NCI-H2171 treated with DMSO at 0.1 percent for 48 hours (cell line): ENCODE measurements around the gene AKAP6.
A peak's percentile ranks its signal among the peaks of the same experiment; 100 is the strongest.

Source experiments
- DNase-seq: peaks from one replicate; lab custom pipeline; 2025; lab: John Stamatoyannopoulos, UW

Gene AKAP6

DNA sequence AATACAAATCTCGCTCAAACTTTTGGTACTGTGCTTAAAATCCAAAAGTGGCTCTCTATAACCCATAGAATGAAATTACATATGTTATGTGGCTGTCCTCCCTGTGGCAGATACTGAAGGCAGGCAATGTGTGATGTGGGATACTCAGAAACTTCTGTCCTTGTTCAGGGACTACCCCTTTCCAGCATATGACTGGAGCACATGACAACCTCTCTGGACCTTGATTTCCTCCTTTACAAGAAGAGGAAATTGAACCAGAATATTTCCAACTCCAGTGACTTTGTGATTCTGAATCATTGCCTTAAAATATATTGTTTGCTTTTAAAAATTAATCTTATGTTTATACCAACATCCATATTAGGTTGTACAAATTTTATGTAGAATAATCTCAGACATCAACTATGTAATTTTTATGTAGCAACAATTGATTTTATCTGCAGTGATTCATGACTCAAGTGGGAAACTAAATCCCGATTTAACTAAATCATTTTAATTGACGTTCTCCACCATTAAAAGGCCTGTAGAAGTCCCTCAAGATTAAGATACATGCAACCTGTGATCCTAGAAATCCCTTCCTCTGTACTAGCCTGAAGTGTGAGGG, 162.4 kb downstream of the AKAP6 start:
- no peak for DNase-seq

DNA sequence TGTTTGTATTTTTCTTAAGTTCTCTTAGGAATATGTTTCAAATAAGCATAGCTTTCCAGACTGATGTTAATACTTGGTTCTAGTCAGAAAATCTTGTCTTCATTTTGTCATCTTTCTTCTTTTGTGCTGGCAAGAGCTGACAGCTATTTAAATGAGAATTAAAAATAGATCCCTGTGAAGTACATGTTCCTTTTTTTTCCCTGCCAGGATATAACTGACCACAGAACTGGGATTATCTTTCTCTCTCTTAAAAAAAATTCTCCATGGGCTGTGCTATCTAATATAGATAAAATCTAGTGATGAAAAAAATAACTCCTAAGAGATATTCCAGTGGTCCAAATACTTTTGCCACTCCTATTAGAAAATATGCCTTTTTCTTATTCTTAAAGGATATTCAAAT, 163.4 kb downstream of the AKAP6 start:
- no peak for DNase-seq

DNA sequence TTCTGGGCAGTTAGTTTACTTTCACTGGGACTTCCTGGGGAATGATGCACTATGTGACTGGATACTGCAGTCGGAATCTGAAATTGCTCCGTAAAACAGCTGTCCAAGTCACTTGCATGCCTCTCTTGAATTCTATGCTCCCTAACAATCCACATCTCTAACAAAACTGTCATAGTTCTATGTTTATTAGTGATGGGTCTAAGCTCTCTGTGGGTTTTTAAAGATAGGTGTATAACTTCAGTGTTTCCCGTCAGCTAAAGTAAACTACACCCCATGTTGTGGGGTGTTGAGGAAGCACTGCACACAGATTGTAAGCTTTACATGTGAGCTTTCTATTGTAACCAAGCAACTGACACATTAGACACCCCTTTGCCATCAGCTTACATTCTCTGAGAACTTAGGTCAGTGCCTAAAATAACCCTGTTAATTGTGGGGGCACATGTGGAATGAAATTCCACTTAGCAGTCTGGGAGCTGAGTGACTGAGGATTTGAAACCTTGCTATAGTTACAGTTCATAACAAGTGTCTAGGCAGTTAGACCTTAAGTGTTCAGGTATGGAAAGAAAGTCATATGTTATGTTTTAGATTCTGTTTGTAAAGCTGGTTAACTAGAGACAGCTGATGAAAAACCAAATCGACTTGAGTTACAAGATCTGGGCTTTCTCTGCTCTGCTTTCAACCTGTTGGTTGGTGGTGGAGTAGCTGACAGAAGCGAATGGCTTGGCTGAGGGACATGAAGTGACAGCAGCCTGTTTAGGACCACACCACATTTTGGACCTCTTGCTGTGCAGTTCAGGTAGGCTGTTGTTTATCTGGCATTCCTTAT, 165.7 kb downstream of the AKAP6 start:
- DNase-seq: no peak

DNA sequence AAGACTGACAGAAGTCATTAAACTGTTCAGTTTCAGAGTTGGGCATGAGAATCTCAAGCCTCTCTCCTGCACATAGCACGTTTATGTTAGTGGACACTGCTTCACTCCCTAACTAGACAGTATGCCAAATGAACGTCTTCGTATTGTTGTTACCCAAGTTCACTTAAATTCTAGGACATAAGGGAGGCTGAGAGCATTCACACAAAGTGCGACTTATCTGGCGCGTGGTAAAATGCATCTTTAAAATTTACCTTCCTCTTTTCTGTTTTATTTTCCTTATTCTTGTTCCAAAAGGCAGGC, 166.3 kb downstream of the AKAP6 start:
- no peak for DNase-seq

DNA sequence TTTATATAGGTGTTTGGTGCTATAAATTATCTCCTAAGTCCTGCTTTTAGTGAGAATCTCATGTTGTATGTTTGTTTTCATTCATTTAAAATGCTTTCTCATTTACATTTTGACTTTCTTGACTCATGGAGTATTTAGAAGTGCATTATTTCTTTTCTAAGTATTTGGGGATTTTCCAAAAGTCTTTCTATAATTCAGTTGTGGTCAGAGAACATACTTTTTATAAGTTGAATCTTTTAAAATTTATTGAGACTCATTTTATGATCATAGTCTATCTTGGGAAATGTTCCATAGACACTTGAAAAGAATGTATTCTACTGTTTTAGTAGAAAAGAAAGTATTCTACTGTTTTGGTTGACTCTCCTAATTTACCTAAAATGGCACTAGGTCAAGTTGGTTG, 168.2 kb downstream of the AKAP6 start:
- DNase-seq: no peak

DNA sequence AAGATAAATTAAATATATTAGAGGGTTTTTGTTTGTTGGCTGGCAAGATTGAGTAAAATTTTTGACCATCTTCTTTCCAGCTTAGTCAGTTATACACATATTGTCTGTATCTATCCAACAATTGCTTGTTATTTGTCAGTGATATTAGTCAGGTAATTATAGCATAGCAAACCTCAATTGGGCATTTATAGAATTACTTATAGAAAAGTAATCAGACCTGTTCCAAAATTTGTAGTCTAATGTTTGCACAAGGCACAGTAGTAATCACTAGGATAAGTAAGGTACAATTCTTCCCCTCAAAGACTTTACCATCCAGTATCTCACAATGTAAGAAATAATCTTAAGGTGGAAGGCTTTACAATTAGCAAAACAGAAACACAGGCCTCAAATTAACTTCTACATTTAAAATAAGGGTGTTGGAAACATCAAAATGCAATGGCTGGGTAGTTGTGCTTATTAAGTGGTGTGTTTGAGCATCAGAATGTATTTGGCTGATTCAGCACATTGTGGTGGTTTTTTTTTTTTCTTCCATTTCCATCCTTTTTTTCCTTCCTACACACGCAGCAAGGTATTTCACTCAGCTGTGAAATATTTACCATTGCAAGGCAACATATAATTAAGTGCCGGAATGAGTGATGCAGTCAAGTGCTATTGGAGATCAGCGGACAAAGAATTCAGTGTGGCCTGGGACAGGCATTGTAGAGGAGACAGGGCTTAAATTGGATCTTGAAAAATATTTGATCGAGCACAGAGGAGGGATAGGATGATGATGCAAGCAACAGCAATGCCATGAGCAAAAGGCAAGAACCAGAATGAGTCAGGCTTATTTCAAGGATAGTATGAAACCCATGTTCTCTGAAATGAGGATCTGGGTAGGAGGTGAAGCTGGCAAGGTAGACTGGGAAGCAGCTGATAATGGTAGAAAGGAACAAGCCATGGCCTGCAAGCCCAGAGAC, 178.2 kb downstream of the AKAP6 start:
- no peak for DNase-seq

DNA sequence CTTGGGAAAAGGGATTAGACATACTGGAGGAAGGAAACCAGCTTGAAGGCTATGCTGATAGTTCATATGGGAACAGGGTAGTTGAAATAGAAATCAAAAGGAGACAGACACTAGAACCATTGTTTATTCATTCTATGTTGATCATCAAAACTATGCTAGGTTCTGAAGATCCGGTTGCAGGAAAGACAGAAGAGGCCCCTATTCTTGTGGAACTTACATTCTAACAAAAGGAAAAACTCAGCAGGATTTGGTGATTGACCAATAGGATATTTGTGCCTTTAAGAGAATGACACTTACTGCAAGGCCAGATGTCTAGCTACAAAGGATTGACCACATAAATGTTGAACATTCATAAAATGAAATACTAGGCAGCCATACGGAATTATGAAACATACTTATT, 179.2 kb downstream of the AKAP6 start:
- DNase-seq: no peak

DNA sequence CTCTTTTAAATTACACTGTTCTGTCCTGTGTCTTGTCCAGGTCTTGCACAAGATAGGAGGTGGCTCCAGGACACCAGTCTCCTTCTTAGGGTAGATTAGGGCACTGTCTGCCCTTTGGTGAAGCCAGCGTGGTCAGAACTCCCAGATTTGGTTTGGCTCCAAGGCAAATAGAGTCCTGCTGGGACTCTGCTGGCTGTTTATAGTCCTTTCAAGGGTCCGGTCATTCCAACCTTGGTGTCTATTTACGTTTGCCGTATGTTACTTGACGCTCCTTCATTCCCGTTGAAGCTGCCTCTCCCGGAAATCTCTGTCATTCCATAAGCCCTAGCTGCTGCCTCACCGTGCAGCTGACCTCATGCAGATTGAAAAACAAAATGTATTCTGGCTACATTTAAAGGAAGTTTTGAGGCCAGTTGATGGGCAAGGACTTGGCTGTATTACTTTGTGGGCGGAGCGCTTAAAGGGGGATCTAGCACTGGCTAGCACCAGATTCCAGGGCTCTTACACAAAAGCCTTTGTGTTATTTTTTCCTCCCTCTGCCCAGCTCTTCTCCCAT, 180.6 kb downstream of the AKAP6 start:
- DNase-seq: no peak

DNA sequence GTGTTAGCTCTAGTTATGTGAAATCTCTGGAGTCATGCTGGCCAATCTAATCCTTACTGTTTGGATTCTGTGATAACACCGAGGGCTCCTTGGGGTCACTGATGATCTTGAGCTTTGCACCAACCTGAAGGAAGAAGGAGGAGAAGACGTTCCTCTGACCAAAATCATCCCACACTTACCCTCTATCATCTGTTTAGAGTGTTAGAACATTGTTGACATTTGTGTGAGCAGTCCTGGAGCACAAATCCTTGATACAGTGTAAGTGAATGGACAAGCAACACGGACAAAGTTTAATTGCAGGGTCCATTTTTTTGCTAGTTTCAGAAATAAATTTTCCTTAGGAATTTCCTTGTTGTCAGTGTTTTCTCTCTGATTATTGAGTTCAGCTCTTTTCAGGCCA, 181.7 kb downstream of the AKAP6 start:
- DNase-seq: no peak

DNA sequence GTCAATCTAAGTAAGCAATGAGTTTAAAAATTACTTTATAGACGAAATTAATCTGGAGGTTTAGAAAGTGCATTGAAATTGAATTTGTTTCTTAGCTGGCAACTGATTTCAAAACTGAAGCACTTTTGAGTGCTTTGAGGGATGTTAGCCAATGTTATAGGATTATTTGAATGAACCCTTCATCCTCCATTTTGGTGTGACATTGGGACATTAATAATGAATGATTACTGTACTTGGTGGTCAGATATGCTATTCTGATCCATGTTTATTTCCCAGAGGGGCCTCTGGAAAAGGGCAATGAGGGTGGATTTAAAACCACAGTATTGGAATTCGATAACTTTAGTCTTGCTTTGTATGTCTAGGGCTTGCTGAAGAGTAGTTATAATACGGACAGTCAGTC, 183.2 kb downstream of the AKAP6 start:
- DNase-seq: no peak

DNA sequence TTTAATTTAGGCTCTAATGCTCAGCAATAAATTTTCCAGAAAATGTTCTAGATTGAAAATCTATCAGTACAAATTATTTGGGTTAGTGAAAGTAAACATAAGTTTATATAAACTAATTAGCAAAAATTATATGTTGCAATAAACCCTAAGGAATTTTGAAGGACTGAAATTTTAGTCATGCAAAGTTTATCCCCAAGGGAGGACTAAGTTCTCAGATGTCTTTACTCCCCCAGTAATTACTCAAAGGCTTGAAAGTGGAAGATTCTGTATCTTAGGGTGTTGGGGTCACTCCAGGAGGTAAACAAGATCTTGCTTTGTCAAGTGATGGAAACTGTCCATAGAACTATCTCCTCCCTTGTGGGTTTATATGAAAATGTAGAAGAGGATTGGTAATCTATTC, 183.7 kb downstream of the AKAP6 start:
- no peak for DNase-seq

DNA sequence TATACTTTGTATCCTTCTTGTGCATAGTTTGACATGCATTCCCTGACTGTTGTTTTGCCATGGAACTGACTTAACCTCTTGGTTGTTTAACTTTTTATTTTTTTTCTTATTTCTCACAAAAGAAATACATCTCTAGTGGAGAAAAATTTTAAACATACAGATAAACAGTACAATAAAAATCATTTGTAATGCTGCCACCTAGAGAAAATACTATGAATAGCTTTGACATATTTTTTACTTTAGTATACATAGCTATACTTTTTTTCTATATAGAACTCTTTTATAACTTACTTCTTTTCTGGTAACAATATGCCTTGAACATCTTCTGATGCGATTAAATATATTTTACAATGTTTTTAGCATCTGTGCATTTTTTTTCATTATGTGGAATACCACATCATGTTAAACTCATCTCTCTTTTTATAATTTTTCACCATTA, 184.5 kb downstream of the AKAP6 start:
- DNase-seq: peak; percentile 37

DNA sequence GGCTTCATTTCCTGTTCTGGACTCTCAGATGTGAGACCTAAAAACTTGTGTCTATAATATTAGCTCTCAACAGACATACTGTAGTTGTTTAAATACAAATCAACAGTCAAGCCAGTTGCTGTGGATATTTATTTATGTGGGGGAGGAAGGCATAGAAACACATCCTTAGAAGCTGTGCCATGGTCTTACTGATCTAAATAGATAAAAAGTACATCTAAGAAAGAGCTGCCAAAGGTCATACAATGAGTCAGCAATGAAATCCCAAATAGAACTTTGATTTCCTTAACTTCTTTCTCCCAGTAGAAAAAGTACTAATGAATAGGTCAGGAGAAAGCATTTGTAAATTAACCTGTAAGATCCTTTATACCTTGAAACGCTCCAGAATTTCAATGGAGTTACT, 185.1 kb downstream of the AKAP6 start:
- DNase-seq: no peak

DNA sequence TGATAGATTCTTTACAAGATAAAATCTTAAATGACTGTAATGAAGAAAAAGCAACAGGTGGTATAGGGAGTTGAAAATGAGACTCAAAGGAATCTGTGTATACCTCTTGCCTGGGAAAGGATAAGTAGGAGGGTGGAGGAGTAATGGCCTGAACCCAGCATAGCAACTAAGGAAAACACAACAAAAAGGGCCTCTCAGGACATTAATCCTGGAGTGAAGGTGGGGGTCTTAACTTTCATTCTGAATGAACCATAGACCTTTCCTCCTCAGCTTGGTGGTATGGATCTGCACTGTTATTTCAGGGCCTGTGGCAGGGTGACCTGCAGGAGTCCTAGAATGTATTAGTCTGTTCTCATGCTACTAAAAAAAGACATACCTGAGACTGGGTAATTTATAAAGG, 185.6 kb downstream of the AKAP6 start:
- no peak for DNase-seq

DNA sequence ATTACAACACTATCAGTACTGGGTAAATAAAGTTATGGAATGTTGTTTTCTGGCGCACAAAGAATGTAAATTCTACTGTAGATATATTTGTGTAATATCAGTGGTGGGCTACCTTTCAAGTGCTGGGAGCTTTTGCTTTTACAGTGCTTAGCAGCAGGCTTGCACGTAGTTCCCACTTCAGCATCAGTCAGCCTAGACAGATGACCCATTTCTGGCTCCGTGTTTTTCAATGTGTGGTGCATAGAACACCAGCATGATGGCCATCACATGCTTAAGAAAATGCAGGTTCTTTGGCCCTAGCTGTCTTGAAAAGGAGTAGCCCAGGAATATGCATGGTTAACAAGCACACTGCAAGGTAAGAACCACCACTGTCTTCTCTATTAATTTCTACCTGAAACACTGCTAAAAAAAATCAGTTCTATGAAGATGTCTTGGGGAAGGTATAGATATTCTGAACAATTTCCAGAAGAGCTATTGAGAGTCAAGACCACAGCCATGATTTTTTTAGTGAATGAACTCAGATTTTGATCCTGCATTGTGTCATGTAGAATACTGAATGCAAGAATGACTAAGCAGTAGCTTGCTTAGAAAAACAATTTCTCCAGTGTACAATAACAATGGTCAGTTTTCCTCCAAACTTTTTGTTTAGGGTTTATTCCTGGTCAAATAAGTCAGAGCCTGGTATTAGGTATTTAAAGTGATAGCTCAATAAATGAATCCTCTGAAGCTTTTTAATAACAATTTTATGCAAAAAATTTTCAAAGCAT, 195.7 kb downstream of the AKAP6 start:
- no peak for DNase-seq

DNA sequence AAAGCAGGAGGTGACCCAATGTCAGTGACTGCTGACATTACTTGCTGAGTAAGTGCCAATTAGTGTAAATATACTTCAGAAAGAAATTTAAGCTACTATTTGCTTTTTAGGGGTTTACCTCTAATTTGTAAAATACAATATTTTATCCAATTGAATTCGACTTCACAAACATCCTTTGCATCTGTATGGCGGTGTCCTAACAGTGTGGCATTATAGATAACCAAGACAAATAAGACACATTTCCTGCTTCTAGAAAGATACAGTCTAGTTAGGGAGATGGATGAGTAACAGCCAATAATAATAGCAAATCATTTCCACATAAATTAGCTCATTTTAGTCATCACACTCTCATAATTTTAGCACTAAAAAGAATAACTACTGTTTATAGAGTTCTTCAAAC, 196.5 kb downstream of the AKAP6 start:
- DNase-seq: no peak

DNA sequence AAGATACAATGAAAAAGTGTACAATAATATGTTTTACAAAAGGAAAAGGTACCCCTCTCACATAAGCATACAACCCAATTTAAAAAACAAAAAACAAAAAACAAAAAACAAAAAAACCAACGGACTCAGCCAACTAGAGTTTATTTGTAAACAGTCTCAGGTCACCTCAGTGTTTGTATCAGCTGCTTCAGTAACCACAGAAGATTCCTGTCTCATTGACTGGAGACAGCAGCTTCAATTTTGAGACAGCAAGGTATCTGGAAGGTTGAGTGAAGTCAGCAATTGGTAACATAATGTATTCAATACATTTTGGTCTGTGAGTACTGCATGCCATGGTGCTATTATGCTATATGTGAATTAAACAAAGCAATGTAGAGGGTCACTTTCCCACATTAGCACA, 201.7 kb downstream of the AKAP6 start:
- DNase-seq: no peak

DNA sequence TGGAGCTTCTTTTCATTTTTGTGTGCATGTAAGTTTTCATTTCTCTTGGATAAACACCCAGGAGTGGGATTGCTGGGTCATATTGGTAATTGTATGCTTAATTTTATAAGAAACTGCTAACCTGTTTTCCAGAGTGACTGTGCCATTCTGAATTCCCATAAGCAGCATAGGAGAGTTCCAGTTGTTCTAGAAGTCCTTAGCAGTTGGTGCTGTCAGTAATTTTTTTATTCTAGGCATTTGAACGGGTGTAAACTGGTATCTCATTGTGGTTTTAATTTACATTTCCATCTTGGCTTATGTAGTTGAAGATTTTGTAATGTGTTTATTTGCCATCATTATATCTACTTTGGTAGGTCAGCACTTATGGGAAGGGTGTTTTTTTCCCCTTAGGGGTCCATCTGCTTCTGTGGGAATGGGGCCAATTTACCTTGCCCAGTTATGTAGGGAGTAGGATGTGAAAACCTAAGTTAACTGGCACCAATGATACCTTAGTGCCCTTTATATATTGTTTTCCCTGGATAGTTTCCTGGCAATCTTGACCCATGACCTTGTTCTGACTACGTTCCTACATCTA, 202.9 kb downstream of the AKAP6 start:
- DNase-seq: peak; percentile 82

DNA sequence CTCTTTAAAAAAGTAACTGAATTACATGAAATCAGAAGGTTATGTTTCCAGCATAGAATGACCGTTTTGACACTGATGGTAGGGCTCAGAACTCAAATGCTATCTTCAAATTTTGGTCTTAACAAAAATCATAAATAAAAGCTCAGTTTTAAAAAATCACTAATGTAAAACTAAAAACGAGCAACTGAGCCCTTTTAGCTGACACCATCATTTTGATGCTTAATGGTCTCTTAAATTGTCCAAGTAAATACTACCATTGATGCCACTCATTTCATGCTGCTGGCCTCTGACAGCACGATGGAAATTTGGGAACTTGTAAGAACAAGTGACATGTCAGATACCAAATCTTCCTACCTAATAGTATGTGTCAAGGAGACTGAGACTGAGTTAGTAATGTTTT, 205.0 kb downstream of the AKAP6 start:
- no peak for DNase-seq

DNA sequence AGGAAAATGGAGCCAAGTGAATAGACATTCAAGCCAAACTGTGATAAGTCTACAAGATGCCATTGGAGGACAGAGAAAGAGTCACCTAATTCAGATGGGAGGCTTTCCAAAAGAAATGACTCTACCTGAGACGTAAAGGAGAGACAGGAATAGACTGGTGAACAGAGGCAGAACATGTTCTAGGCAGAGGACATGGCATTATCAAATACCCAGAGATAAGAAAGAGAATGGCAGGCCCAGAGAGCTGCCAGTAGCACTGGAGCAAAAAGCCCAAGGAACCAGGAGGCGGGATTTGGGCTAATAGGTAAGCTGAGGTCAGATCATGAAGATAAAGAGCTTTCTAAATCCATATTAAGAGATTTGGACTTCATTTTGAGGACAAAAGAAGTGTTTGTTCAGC, 207.1 kb downstream of the AKAP6 start:
- no peak for DNase-seq

DNA sequence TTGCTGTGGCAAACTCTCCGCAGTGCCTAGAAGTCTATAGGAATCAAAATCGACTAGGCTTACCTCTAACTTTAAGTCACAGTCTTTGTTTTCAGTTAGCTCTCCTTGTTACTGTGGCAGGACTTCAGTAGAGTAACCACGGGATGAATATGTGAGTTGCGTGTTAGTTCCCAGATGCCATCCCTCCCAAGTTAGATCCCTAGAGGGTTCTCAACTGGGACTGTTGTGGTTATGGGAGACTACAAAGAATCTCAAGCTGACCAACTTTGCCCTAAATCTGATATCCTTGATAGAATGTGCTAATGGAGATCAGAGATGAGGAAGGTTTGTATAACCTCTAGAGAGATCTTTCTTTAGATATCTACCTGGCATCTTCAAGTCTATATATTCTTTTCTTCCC, 208.1 kb downstream of the AKAP6 start:
- DNase-seq: no peak

DNA sequence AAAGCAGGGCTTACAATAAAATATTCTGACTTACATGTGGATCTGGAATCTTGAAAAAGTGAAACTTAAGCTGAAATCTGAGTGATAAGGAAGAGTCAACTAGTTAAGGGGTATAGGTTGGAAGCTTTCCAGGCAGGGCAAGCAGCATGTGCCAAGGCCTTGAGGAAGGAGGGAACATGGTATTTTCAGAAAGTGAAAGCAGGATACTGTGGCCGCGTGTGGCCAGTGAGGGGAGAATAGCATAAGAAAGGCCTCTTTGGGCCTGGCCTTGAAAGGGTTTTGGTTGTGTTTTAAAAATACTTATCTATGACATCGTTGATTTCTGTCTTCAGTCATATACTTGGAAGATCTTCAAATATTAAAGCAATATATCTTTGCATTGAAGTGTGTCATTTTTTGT, 213.4 kb downstream of the AKAP6 start:
- DNase-seq: no peak
